ENCODE measurements around the gene B3GALT4.

Gene B3GALT4

GRCh38 chr6:33251395-33252012 is 25.4 kb upstream of the B3GALT4 start:
- H3K9me3 ChIP-seq (ENCODE audit: control insufficient read depth, insufficient read depth, low read length), result no peaks in the 10 kb centered on the region
- H3F3A ChIP-seq (ENCODE audit: control insufficient read depth, insufficient read depth), result peaks cover 8% of the 10 kb centered on the region
- no peak overlapping the region for H3K4me2 ChIP-seq (ENCODE audit: low read length)

GRCh38 chr6:33252759-33253158 is 24.2 kb upstream of the B3GALT4 start:
- Histone ChIP-seq H3K9me3 (ENCODE audit: control insufficient read depth, insufficient read depth, low read length) (no peaks in the 10 kb centered on the region), H3F3A (ENCODE audit: control insufficient read depth, insufficient read depth) (peaks cover 8% of the 10 kb centered on the region), H3K79me2 (ENCODE audit: control insufficient read depth, low read length) (peaks cover 8% of the 10 kb centered on the region), H3K4me1 (ENCODE audit: control insufficient read depth, low read length) (peaks cover 23% of the 10 kb centered on the region), H3K9me2 (replicated peaks; ENCODE audit: control insufficient read depth, low read length) (no peaks in the 10 kb centered on the region), H3K4me3 (ENCODE audit: low read length) (no peak overlapping the region), H3K36me3 (ENCODE audit: control insufficient read depth, low read length) (peaks cover 14% of the 10 kb centered on the region), H3K27ac (ENCODE audit: low read depth, low read length) (no peak overlapping the region), H4K20me1 (ENCODE audit: control insufficient read depth, insufficient read depth, low read depth, low read length) (no peaks in the 10 kb centered on the region), H3K27me3 (ENCODE audit: control insufficient read depth, low read length) (no peaks in the 10 kb centered on the region), H3K4me2 (ENCODE audit: low read length) (no peak overlapping the region)
- TF ChIP-seq CTCF (IDR thresholded peaks at IDR 0.05; ENCODE audit: low read depth, low read length, poor library complexity, severe bottlenecking) (no peak), EZH2phosphoT487 (IDR thresholded peaks at IDR 0.05; ENCODE audit: borderline replicate concordance, low read length) (no peak)

More at GRCh38 chr6:33251395-33252012, 25.4 kb upstream of the B3GALT4 start:
- no peak overlapping the region for H3K27ac ChIP-seq (ENCODE audit: low read depth, low read length)
- peaks cover 14% of the 10 kb centered on the region for H3K36me3 ChIP-seq (ENCODE audit: control insufficient read depth, low read length)
- H3K9me2 ChIP-seq (replicated peaks; ENCODE audit: control insufficient read depth, low read length), result no peaks in the 10 kb centered on the region
- no peaks in the 10 kb centered on the region for H4K20me1 ChIP-seq (ENCODE audit: control insufficient read depth, insufficient read depth, low read depth, low read length)
- peaks cover 23% of the 10 kb centered on the region for H3K4me1 ChIP-seq (ENCODE audit: control insufficient read depth, low read length)
- H3K79me2 ChIP-seq (ENCODE audit: control insufficient read depth, low read length), result peaks cover 8% of the 10 kb centered on the region
- no peak overlapping the region for H3K4me3 ChIP-seq (ENCODE audit: low read length)
- no peaks in the 10 kb centered on the region for H3K27me3 ChIP-seq (ENCODE audit: control insufficient read depth, low read length)
- TF ChIP-seq CTCF (IDR thresholded peaks at IDR 0.05; ENCODE audit: low read depth, low read length, poor library complexity, severe bottlenecking), result no peak
- TF ChIP-seq EZH2phosphoT487 (IDR thresholded peaks at IDR 0.05; ENCODE audit: borderline replicate concordance, low read length), result no peak

- no peaks in the 10 kb centered on the region for H3K9me3 ChIP-seq (ENCODE audit: control insufficient read depth, insufficient read depth, low read length)
- peaks cover 26% of the 10 kb centered on the region for H3K36me3 ChIP-seq (ENCODE audit: control insufficient read depth, low read length)
These were observed 22.3 kb upstream of the B3GALT4 start for GRCh38 chr6:33254591-33254990.

More at GRCh38 chr6:33254591-33254990, 22.3 kb upstream of the B3GALT4 start:
- H3K9me2 ChIP-seq (replicated peaks; ENCODE audit: control insufficient read depth, low read length), result no peaks in the 10 kb centered on the region
- peaks cover 4% of the 10 kb centered on the region for H3F3A ChIP-seq (ENCODE audit: control insufficient read depth, insufficient read depth)
- H4K20me1 ChIP-seq (ENCODE audit: control insufficient read depth, insufficient read depth, low read depth, low read length), result no peaks in the 10 kb centered on the region
- H3K27me3 ChIP-seq (ENCODE audit: control insufficient read depth, low read length), result no peaks in the 10 kb centered on the region
- H3K4me2 ChIP-seq (ENCODE audit: low read length), result no peak overlapping the region
- TF ChIP-seq EZH2phosphoT487 (IDR thresholded peaks at IDR 0.05; ENCODE audit: borderline replicate concordance, low read length) (no peak), CTCF (IDR thresholded peaks at IDR 0.05; ENCODE audit: low read depth, low read length, poor library complexity, severe bottlenecking) (no peak)
- no peak overlapping the region for H3K4me3 ChIP-seq (ENCODE audit: low read length)
- H3K79me2 ChIP-seq (ENCODE audit: control insufficient read depth, low read length), result peaks cover 8% of the 10 kb centered on the region
- H3K27ac ChIP-seq (ENCODE audit: low read depth, low read length), result no peak overlapping the region
- H3K4me1 ChIP-seq (ENCODE audit: control insufficient read depth, low read length), result peaks cover 11% of the 10 kb centered on the region
